SU-DHL-6 (cell line): Measurements from ENCODE around the gene TCTN3.

Source experiments
- CTCF ChIP-seq: fragments of 200-600 bp; sonication (generic); IDR thresholded peaks from one replicate; pipeline ENCODE4 v1.5.1; 2017; ENCODE audit warnings: antibody characterized with exemption, mild to moderate bottlenecking, low read length, moderate library complexity; ENCODE audit not compliant: insufficient read depth, poor library complexity, severe bottlenecking
- EZH2phosphoT487 ChIP-seq: fragments of 200-600 bp; sonication (generic), shearing (Covaris generic); conservative IDR thresholded peaks from 2 replicates; pipeline ENCODE4 v1.6.1; 2018; ENCODE audit warnings: mild to moderate bottlenecking, antibody characterized with exemption, low read length, moderate library complexity, mixed read lengths

- no peak for TF ChIP-seq CTCF
- TF ChIP-seq EZH2phosphoT487 = no peak
These were observed 9.8 kb downstream of the TCTN3 start for GRCh38 chr10:95683966-95684365.
